GM18517 (cell line): ENCODE measurements around the gene RAF1.
"Not testable (repeated sequence)": the region's sequence is repeated elsewhere in the genome, so short reads cannot be mapped to it uniquely, and the experiment has no call there.

Experiments
- ATAC-seq: cut with Tn5 transposase; IDR thresholded peaks from one replicate; pipeline ENCODE4 v1.9.1; 2021; ENCODE audit warnings: mild to moderate bottlenecking, moderate library complexity; ENCODE audit not compliant: unreplicated experiment

The RAF1 gene

GRCh38 chr3:12562451-12562850 is 101.5 kb downstream of the RAF1 start:
- ATAC-seq = no peak

GRCh38 chr3:12561397-12561796 is 102.5 kb downstream of the RAF1 start:
- no peak for ATAC-seq

GRCh38 chr3:12560505-12561190 is 103.3 kb downstream of the RAF1 start:
- ATAC-seq = peak; percentile 50

GRCh38 chr3:12559520-12559919 is 104.4 kb downstream of the RAF1 start:
- ATAC-seq = no peak

- no peak for ATAC-seq
Observed at GRCh38 chr3:12558706-12559105, 105.2 kb downstream of the RAF1 start.

GRCh38 chr3:12557473-12558100 is 106.3 kb downstream of the RAF1 start:
- no peak for ATAC-seq

GRCh38 chr3:12556690-12557472 is 107.0 kb downstream of the RAF1 start, which contains the start of gene MKRN2:
MKRN2 (plus strand) TSS chr3:12557087; CDS start chr3:12557151, 64 bp downstream.
- peak; percentile 61 for ATAC-seq

GRCh38 chr3:12556314-12556689 is 107.6 kb downstream of the RAF1 start:
- ATAC-seq = no peak

GRCh38 chr3:12553921-12554391 is 110.0 kb downstream of the RAF1 start:
- ATAC-seq = no peak

- no peak for ATAC-seq
Observed at GRCh38 chr3:12549971-12550760, 113.8 kb downstream of the RAF1 start.

- ATAC-seq = no peak
Observed at GRCh38 chr3:12545473-12545791, 118.5 kb downstream of the RAF1 start, which contains the start of gene MKRN2OS. MKRN2OS (minus strand) TSS chr3:12545499; CDS start chr3:12545464, 35 bp downstream.

GRCh38 chr3:12544652-12545472 is 119.1 kb downstream of the RAF1 start:
- ATAC-seq = no peak

GRCh38 chr3:12543497-12543896 is 120.4 kb downstream of the RAF1 start:
- not testable (repeated sequence) for ATAC-seq

- no peak for ATAC-seq
Observed at GRCh38 chr3:12541625-12542024, 122.3 kb downstream of the RAF1 start.

GRCh38 chr3:12536423-12536822 is 127.5 kb downstream of the RAF1 start:
- ATAC-seq = no peak
